ENCODE results near the gene CENPT.

- TF ChIP-seq, protein P1, sequence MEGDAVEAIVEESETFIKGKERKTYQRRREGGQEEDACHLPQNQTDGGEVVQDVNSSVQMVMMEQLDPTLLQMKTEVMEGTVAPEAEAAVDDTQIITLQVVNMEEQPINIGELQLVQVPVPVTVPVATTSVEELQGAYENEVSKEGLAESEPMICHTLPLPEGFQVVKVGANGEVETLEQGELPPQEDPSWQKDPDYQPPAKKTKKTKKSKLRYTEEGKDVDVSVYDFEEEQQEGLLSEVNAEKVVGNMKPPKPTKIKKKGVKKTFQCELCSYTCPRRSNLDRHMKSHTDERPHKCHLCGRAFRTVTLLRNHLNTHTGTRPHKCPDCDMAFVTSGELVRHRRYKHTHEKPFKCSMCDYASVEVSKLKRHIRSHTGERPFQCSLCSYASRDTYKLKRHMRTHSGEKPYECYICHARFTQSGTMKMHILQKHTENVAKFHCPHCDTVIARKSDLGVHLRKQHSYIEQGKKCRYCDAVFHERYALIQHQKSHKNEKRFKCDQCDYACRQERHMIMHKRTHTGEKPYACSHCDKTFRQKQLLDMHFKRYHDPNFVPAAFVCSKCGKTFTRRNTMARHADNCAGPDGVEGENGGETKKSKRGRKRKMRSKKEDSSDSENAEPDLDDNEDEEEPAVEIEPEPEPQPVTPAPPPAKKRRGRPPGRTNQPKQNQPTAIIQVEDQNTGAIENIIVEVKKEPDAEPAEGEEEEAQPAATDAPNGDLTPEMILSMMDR (IDR thresholded peaks at IDR 0.05) = peak; percentile 43
- no peak for TF ChIP-seq EZH2 (IDR thresholded peaks at IDR 0.05; ENCODE audit: borderline replicate concordance, insufficient read depth, low read depth, low read length, poor library complexity, severe bottlenecking)
Observed at GRCh38 chr16:67842509-67843342, 4.8 kb downstream of the CENPT start.
